Muscle of leg (tissue), 11 donors: ENCODE measurements around the gene HSPB6. TPM values are rescaled to one million over a fixed set of nuclear protein-coding genes. Genes with fewer than 3 reads are reported as not detected.

Experiments used
- DNase-seq: peaks from one replicate; pipeline ENCODE4 v3.0.0; 2013
- H3K27ac ChIP-seq: one replicate; pipeline ENCODE4 v1.5.1; 2013; ENCODE audit warnings: mild to moderate bottlenecking, low read length, control low read depth
- H3K27me3 ChIP-seq: one replicate; pipeline ENCODE4 v1.6.1; 2013; ENCODE audit warnings: low read length; ENCODE audit not compliant: control insufficient read depth, insufficient read depth
- H3K36me3 ChIP-seq: one replicate; pipeline ENCODE4 v1.6.1; 2013; ENCODE audit warnings: low read length; ENCODE audit not compliant: control insufficient read depth, insufficient read depth
- H3K4me1 ChIP-seq: one replicate; pipeline ENCODE4 v1.6.1; 2013; ENCODE audit warnings: low read length; ENCODE audit not compliant: control insufficient read depth, insufficient read depth
- H3K4me3 ChIP-seq: one replicate; pipeline ENCODE4 v1.5.1; 2013; ENCODE audit warnings: low read length, control low read depth
- H3K9me3 ChIP-seq: replicated peaks from 2 replicates; pipeline ENCODE4 v1.6.1; 2013; ENCODE audit warnings: low read depth, low read length; ENCODE audit not compliant: control insufficient read depth
- WGBS: methylation state at CpG from one replicate; pipeline ENCODE4 v1.1.5; 2013; ENCODE audit warnings: missing lambda C conversion rate; ENCODE audit not compliant: insufficient coverage; 5-methylcytosine and 5-hydroxymethylcytosine counted together
- polyA plus RNA-seq, 8 donors: library from polyadenylated mRNA; unstranded; fragments of 120-200 nt; gene quantifications; one replicate each; pipeline versions ENCODE4 v1.2.1 to v1.2.3, GENCODE V29; 2013; ENCODE audit warnings: inconsistent platforms in 1 of 8, low replicate concordance in 1 of 8; ENCODE audit not compliant: insufficient read length in 8 of 8, insufficient read depth in 1 of 8
- total RNA-seq: library from RNA; stranded (reverse); fragments of 120-200 nt; gene quantifications from one replicate; pipeline ENCODE4 v1.2.4, GENCODE V29; 2013

The HSPB6 gene
- total and polyA plus RNA-seq, 9 donors: 46.7 to 741 (median 466) TPM

DNA sequence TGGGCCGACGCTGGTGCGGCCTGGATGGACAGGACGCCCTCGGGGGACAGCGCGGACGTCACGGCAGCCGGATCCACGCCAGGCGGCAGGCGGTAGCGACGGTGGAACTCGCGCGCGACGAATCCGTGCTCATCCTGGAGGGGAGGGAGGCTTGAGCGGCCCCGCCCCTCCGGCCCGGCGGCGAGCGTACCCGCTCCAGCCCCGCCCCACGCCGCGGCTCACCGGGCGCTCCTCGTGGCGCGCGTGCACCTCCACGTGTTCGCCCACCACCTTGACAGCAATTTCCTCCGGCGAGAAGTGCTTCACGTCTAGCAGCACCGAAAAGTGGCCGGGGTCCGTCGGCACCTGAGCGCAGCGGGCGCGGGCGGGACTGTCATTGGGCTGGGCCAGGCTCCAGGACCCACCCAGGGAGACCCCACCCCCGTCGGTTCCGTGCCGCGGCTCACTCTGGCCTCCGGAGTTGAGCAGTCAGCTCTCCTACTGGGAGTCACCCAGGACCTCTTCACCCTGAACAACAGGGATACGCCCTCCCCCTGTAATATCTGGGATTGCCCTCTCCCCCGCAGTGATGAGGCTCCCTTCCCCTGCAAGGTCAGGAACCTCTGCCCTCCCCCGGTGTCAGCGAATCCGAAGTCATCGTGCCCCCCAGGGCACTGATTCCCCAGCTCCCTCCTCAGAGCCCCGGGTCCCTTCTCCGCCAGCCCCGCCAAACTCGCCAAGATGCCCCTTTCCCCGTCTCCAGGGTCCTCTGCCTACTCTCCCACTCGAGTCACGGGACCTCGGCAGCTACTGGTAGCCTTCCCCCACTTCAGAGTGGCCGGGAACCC is 1.1 kb downstream of the HSPB6 start:
- H3K4me3 ChIP-seq: peak overlapping the region; percentile 99
- H3K27ac ChIP-seq: peak overlapping the region; percentile 99
- WGBS: 6% methylated on average over 68 of the region's 74 CpGs
- no peaks in the 10 kb centered on the region for H3K27me3 ChIP-seq
- peak; percentile 94 for DNase-seq
- H3K9me3 ChIP-seq: no peaks in the 10 kb centered on the region
- H3K4me1 ChIP-seq: peaks cover 49% of the 10 kb centered on the region
- peaks cover 45% of the 10 kb centered on the region for H3K36me3 ChIP-seq

DNA sequence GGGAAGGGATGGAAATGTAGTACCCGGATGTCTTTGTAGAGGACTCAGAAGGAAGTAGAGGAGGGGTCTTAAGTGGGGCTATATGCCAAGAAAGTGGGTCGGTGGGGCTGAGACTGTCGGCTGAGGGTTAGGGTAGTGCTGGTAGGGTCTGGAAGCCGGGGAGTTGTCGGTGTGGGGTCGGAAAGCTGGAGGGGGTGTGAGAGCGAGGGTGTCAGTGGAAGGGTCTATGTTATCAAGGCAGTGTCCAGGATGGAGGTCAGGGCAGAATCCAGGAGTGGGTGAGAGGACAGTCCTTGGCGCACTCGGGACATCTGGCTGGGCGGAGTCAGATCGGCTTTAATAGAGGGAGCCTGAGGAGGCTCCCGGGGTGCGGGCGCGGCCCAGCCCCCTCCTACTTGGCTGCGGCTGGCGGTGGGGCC is 1.7 kb downstream of the HSPB6 start:
- H3K27ac ChIP-seq: peak overlapping the region; percentile 99
- WGBS: 28% methylated on average over 17 of the region's 17 CpGs
- peaks cover 49% of the 10 kb centered on the region for H3K4me1 ChIP-seq

DNA sequence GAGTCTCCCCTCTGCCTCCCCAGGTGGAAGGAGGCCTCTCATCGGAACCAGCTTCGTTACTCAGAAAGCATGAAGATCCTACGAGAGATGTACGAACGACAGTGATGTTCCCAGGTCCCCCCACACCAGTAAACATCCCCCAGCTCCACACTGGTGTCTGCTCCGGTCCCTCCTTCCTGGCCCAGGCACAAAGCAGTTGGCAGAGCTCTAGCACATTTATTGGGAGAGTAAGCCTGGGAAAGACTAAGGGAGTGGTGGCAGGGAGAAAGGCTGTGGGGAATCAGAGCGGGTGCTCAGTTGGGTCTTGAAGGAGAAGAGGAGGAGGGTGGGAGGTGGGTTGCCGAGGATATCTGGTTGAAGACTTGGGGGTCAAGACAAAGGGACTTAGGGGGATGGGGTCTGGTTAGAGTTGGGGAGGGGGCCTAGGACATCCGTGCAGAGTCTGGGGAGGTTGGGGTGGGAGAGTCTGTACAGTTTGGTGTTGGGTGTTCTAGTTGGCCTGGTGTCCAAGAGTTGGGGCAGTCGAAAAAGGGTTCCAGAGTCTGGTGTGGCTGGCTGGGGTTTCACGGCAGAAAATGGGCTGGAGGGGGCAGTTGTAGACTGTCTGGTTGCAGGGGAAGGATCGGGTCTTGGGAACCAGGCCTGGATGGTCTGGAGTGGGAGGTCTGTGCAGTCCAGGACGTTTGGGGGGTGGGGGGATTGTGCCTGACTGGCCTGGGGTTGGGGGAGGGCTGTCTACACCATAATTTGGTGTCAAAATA is 2.3 kb downstream of the HSPB6 start:
- no peaks in the 10 kb centered on the region for H3K27me3 ChIP-seq
- peaks cover 37% of the 10 kb centered on the region for H3K36me3 ChIP-seq
- H3K9me3 ChIP-seq: no peaks in the 10 kb centered on the region
- WGBS: 62% methylated on average over 7 of the region's 13 CpGs
- DNase-seq: no peak
- peak overlapping the region; percentile 99 for H3K27ac ChIP-seq
- H3K4me1 ChIP-seq: peaks cover 50% of the 10 kb centered on the region
- peak overlapping the region; percentile 99 for H3K4me3 ChIP-seq

More for the DNA sequence above, 1.7 kb downstream of the HSPB6 start:
- peaks cover 39% of the 10 kb centered on the region for H3K36me3 ChIP-seq
- H3K4me3 ChIP-seq: peak overlapping the region; percentile 99
- DNase-seq: no peak
- no peaks in the 10 kb centered on the region for H3K9me3 ChIP-seq
- no peaks in the 10 kb centered on the region for H3K27me3 ChIP-seq

DNA sequence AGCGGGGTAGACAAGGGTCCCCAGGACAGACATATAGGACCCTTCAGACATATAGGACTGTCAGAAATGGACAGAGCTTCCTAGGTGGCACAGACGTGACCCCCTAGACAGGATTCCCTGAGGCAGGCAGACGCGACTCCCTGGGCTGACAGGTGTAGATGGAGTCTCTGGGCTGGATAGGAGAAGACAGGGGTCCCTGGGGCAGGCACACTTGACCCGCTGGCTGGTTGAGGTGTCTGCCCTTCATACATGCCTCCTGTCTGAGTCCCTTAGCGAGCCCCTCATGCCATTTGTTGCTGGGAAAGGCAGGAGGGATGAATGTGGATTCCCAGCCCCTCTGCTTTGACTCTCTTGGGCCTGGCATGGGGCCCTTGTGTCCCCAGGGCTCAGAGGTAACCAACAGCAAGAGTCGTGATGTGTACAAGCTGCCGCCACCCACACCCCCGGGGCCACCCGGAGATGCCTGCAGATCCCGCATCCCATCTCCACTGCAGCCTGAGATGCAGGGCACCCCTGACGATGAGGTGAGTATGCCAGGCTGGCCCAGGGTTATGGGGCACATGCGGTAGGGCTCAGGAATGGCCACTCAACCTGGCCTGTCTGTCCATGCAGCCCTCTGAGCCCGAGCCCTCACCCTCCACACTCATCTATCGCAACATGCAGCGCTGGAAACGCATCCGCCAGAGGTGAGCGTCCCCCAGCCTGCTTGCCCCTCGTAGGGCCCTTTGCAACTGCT is 3.0 kb downstream of the HSPB6 start:
- H3K4me1 ChIP-seq: peaks cover 50% of the 10 kb centered on the region
- no peak for DNase-seq

DNA sequence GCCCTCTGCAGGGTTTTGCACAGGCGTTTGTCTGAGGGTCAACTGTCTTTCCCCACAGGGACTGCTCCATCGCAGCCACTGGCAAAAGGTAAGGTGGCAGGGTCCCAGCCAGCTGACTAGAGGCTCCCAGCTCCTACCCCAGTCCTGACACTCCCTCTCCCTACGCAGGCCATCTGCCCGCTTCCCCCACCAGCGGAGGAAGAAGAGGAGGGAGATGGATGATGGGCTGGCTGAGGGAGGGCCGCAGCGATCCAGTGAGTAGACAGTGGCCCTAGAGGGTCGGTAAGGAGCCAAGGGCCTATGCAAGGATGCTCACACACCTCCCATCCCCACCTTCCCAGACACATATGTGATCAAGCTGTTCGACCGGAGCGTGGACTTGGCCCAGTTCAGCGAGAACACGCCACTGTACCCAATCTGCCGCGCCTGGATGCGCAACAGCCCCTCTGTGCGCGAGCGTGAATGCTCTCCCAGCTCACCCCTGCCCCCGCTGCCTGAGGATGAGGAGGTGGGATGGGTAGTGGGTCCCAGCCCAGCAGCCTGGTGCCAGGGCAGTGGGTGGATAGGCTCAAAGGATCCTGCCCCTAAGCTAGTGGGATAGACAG is 4.0 kb downstream of the HSPB6 start:
- no peak overlapping the region for H3K4me3 ChIP-seq
- H3K36me3 ChIP-seq: peaks cover 36% of the 10 kb centered on the region
- no peak overlapping the region for H3K27ac ChIP-seq
- no peaks in the 10 kb centered on the region for H3K27me3 ChIP-seq
- DNase-seq: no peak
- WGBS: 90% methylated on average over 8 of the region's 20 CpGs
- no peaks in the 10 kb centered on the region for H3K9me3 ChIP-seq
- peaks cover 49% of the 10 kb centered on the region for H3K4me1 ChIP-seq

More for the DNA sequence above, 3.0 kb downstream of the HSPB6 start:
- H3K9me3 ChIP-seq: no peaks in the 10 kb centered on the region
- H3K27ac ChIP-seq: peak overlapping the region; percentile 99
- H3K27me3 ChIP-seq: no peaks in the 10 kb centered on the region
- peaks cover 36% of the 10 kb centered on the region for H3K36me3 ChIP-seq
- 88% methylated on average over 16 of the region's 20 CpGs for WGBS
- H3K4me3 ChIP-seq: no peak overlapping the region

DNA sequence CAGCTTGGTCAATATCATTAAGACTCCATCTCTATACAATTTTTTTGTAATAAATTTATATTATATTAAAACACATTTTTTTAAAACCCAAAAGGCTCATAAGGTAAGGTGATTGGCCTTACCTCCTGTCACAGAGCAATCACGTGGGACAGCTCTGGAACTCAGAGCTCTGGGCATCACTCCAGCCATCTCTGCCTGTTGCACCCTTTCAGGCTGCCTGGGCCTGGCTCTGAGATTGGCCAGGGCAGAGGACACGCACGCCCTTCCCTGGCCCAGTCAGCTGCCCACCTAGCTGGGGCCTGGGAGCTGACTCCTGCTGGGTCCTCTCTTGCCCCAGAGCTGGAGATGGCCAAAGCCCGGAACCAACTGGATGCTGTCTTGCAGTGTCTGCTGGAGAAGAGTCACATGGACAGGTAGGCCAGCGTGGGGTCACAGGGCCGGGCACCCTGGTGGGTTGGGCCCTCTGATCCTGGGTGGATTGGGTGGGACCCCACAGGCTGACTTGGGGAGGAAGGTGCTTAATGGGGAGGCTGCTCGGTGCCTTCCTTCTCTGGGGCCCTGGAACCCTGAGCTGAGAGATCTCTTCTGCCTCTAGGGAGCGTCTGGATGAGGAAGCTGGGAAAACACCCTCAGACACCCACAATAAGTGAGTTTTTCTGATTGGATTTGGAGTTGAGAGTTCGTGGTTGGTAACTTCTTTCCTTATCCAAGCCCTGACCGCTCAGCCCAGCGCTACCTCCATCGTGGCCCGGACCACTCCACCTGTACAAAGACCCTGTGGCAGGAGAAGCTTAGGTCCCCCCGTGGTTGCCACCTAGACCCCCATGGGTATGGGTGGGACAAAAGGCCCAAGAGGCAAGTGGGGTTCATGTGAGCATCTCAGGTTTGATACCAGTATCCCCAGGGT is 4.7 kb downstream of the HSPB6 start:
- no peak for DNase-seq
- H3K36me3 ChIP-seq: peaks cover 36% of the 10 kb centered on the region
- H3K27ac ChIP-seq: no peak overlapping the region
- no peak overlapping the region for H3K4me3 ChIP-seq
- no peaks in the 10 kb centered on the region for H3K9me3 ChIP-seq
- no peaks in the 10 kb centered on the region for H3K27me3 ChIP-seq
- 83% methylated on average over 7 of the region's 14 CpGs for WGBS
- peaks cover 46% of the 10 kb centered on the region for H3K4me1 ChIP-seq

DNA sequence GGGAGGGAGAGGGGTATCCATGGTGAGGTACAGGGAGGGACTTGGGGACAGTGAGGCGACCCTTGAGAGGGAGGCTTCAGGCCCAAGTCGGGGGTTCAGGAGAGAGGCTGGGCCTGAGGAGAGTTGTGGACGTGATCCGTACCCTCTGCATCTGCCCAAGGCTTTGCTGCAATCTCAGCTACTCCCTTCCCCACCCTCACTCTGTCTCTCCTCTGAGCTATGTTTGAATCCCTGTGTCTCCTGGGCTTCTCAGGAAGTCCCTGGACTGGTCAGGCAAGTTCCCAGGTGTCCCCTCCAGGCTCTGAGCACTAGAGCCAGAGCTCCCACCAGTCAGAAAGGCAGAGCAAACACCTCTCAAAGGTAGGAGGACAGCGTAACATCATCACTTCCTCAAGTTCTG is 6.7 kb downstream of the HSPB6 start:
- no peaks in the 10 kb centered on the region for H3K27me3 ChIP-seq
- WGBS: 100% methylated on average over 2 of the region's 5 CpGs
- H3K4me1 ChIP-seq: peaks cover 38% of the 10 kb centered on the region
- H3K36me3 ChIP-seq: peaks cover 36% of the 10 kb centered on the region
- H3K27ac ChIP-seq: no peak overlapping the region
- no peak overlapping the region for H3K4me3 ChIP-seq
- DNase-seq: no peak
- H3K9me3 ChIP-seq: no peaks in the 10 kb centered on the region

DNA sequence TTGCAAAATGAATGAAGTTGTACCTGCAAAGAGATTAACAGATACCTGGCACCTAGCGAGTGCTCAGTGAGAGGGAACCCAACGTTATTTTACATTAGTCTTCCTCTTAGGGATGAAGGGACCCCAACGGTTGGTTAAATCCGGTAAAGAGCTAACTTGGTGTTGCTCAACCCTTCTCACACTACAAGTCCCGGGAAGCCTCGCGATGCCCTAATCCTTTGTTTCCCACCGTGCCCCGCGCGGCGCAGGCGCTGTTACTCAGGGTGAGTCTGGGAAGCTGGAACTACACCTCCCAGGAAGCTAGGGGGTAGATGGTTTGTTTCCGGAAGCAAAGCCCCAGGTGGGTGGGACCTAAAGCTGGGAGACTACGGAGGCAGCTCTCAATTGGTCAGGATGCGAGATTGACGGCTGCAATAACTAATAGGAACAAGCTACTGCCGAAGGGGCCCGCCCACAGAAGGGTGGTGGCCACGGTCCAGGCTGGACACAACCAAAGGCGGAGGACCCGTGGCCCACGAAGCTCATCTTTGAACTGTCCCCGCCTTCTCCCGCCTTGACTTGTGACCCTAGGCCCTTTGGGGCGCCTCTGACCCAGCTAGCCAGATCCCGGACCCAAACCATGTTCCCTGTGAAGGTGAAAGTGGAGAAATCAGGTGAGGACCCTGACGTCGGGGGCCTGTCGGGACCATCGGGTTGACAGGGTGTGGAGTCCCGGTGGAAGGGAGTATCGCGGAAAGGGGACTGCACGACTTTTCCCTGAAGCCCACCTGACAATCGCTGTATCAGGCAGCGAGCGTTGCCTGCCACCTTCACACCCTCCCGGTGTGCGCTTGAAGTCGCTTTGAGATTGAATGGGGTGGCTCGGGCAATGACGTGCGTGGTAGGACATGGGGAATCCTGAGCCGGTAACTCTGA is 8.5 kb downstream of the HSPB6 start, which contains the start of gene LIN37:
LIN37 (plus strand) TSS at position 471 of the 915 bp plus-strand sequence; CDS start at position 620, 149 bp downstream.
- no peaks in the 10 kb centered on the region for H3K9me3 ChIP-seq
- peak within 1 kb of the TSS; percentile 71 for H3K27ac ChIP-seq
- peak; percentile 100 for DNase-seq
- under 1% methylated on average over 18 of the region's 45 CpGs for WGBS
- H3K36me3 ChIP-seq: peaks cover 25% of the 10 kb centered on the region
- H3K4me3 ChIP-seq: peak within 1 kb of the TSS; percentile 88
- H3K27me3 ChIP-seq: no peaks in the 10 kb centered on the region
- peaks cover 33% of the 10 kb centered on the region for H3K4me1 ChIP-seq
